Activated T-cell treated with anti-CD3 and anti-CD28 coated beads, Interleukin-2, amount 50 U/mL, for 24 hours (primary cell): ENCODE results near the gene DEGS2.
A peak's percentile ranks its signal among the peaks of the same experiment; 100 is the strongest.

Experiments used
- DNase-seq: peaks from one replicate; pipeline ENCODE4 v3.0.0-alpha.2; 2020
- H3K27ac Mint-ChIP-seq: 2 replicates; pipeline ENCODE4 v1.8.0; 2020; ENCODE audit warnings: mild to moderate bottlenecking, mixed read lengths
- H3K27me3 Mint-ChIP-seq: 2 replicates; pipeline ENCODE4 v1.8.0; 2020; ENCODE audit warnings: mixed read lengths
- H3K36me3 Mint-ChIP-seq: 2 replicates; pipeline ENCODE4 v1.8.0; 2020; ENCODE audit warnings: low read depth, mixed read lengths
- H3K4me1 Mint-ChIP-seq: 2 replicates; pipeline ENCODE4 v1.8.0; 2020; ENCODE audit warnings: low read depth, mixed read lengths
- H3K4me3 Mint-ChIP-seq: 2 replicates; pipeline ENCODE4 v1.8.0; 2020; ENCODE audit warnings: mild to moderate bottlenecking, moderate library complexity, mixed read lengths
- H3K9me3 Mint-ChIP-seq: 2 replicates; pipeline ENCODE4 v1.8.0; 2020; ENCODE audit warnings: mixed read lengths

Gene DEGS2

DNA sequence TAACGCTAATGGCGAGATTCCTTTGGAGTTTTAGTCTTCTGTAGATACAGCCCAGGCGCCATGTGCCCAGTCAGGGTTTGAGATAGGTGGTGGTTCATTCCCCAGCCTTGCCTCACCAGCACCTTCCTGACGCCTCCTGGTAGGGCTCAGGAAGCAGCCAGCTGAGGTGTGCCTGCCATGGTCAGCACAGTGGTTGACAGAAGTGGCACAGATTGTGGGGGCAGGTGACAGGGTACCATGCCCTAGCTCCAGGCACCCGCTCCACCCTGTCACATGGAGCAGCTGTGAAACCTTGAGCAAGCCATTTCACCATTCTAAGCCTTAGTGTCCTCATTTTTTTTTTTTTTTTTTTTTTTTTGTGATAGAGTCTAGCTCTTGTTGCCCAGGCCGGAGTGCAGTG, 48.6 kb downstream of the DEGS2 start:
- no peaks in the 10 kb centered on the region for H3K27me3 Mint-ChIP-seq
- H3K4me3 Mint-ChIP-seq, result no peak overlapping the region
- peaks cover 60% of the 10 kb centered on the region for H3K4me1 Mint-ChIP-seq
- peak overlapping the region; percentile 73 for H3K27ac Mint-ChIP-seq
- H3K9me3 Mint-ChIP-seq, result no peaks in the 10 kb centered on the region
- no peak for DNase-seq
- peaks cover 91% of the 10 kb centered on the region for H3K36me3 Mint-ChIP-seq

GRCh38 chr14:100109594-100109955, 49.9 kb downstream of the DEGS2 start:
- Mint-ChIP-seq H3K27ac (peak overlapping the region; percentile 93), H3K4me1 (peaks cover 73% of the 10 kb centered on the region), H3K36me3 (peaks cover 86% of the 10 kb centered on the region), H3K9me3 (no peaks in the 10 kb centered on the region), H3K27me3 (no peaks in the 10 kb centered on the region), H3K4me3 (no peak overlapping the region)
- DNase-seq, result no peak

- no peaks in the 10 kb centered on the region for H3K27me3 Mint-ChIP-seq
- H3K27ac Mint-ChIP-seq, result peak overlapping the region; percentile 93
- H3K4me3 Mint-ChIP-seq, result no peak overlapping the region
- H3K4me1 Mint-ChIP-seq, result peaks cover 78% of the 10 kb centered on the region
- no peaks in the 10 kb centered on the region for H3K9me3 Mint-ChIP-seq
- DNase-seq, result no peak
- peaks cover 89% of the 10 kb centered on the region for H3K36me3 Mint-ChIP-seq
Measured at GRCh38 chr14:100108840-100109593, 50.4 kb downstream of the DEGS2 start.

- H3K36me3 Mint-ChIP-seq, result peaks cover 90% of the 10 kb centered on the region
- H3K9me3 Mint-ChIP-seq, result no peaks in the 10 kb centered on the region
- DNase-seq, result peak; percentile 92
- H3K4me1 Mint-ChIP-seq, result peaks cover 80% of the 10 kb centered on the region
- H3K27me3 Mint-ChIP-seq, result no peaks in the 10 kb centered on the region
- peak overlapping the region; percentile 93 for H3K27ac Mint-ChIP-seq
- no peak overlapping the region for H3K4me3 Mint-ChIP-seq
Measured at GRCh38 chr14:100108042-100108825, 51.2 kb downstream of the DEGS2 start.

- Mint-ChIP-seq H3K27me3 (no peaks in the 10 kb centered on the region), H3K4me3 (peak overlapping the region; percentile 69), H3K36me3 (peaks cover 88% of the 10 kb centered on the region), H3K27ac (peak overlapping the region; percentile 93), H3K4me1 (peaks cover 80% of the 10 kb centered on the region), H3K9me3 (no peaks in the 10 kb centered on the region)
- DNase-seq, result no peak
Measured at GRCh38 chr14:100107236-100107635, 52.2 kb downstream of the DEGS2 start.

- peaks cover 86% of the 10 kb centered on the region for H3K4me1 Mint-ChIP-seq
- H3K36me3 Mint-ChIP-seq, result peaks cover 88% of the 10 kb centered on the region
- H3K4me3 Mint-ChIP-seq, result peak overlapping the region; percentile 69
- peak; percentile 63 for DNase-seq
- H3K9me3 Mint-ChIP-seq, result no peaks in the 10 kb centered on the region
- no peaks in the 10 kb centered on the region for H3K27me3 Mint-ChIP-seq
- peak overlapping the region; percentile 93 for H3K27ac Mint-ChIP-seq
Measured at GRCh38 chr14:100106250-100107112, 53.0 kb downstream of the DEGS2 start.

GRCh38 chr14:100105357-100106169, 53.9 kb downstream of the DEGS2 start:
- H3K27ac Mint-ChIP-seq, result peak overlapping the region; percentile 93
- DNase-seq, result peak; percentile 55
- peaks cover 87% of the 10 kb centered on the region for H3K4me1 Mint-ChIP-seq
- peaks cover 87% of the 10 kb centered on the region for H3K36me3 Mint-ChIP-seq
- H3K9me3 Mint-ChIP-seq, result no peaks in the 10 kb centered on the region
- no peaks in the 10 kb centered on the region for H3K27me3 Mint-ChIP-seq
- peak overlapping the region; percentile 69 for H3K4me3 Mint-ChIP-seq

- Mint-ChIP-seq H3K4me3 (peak overlapping the region; percentile 69), H3K4me1 (peaks cover 93% of the 10 kb centered on the region), H3K36me3 (peaks cover 85% of the 10 kb centered on the region), H3K27me3 (no peaks in the 10 kb centered on the region), H3K27ac (peak overlapping the region; percentile 93), H3K9me3 (no peaks in the 10 kb centered on the region)
- no peak for DNase-seq
Measured at GRCh38 chr14:100104523-100105300, 54.7 kb downstream of the DEGS2 start.

DNA sequence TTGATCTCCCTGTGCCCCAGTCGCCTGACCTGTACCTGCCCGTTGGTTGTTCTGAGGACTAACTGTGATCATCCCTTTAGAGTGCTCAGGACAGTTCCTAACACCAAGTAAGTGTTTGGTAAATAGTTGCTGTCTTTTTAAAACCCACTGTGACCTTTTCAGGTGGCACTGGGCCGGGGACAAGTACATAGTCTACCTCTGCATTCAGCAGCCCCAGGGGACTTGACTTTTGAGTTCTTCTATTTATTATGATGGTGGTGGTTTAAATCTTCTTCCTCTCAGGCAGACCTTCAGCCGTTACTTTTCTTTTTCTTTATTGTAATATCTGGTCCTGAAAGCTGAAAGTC, 55.5 kb downstream of the DEGS2 start:
- Mint-ChIP-seq H3K4me1 (peaks cover 92% of the 10 kb centered on the region), H3K4me3 (peak overlapping the region; percentile 69), H3K27ac (peak overlapping the region; percentile 93), H3K9me3 (no peaks in the 10 kb centered on the region), H3K36me3 (peaks cover 85% of the 10 kb centered on the region), H3K27me3 (no peaks in the 10 kb centered on the region)
- DNase-seq, result no peak

- H3K27me3 Mint-ChIP-seq, result no peaks in the 10 kb centered on the region
- peak overlapping the region; percentile 93 for H3K27ac Mint-ChIP-seq
- H3K4me3 Mint-ChIP-seq, result peak overlapping the region; percentile 69
- DNase-seq, result peak; percentile 62
- H3K9me3 Mint-ChIP-seq, result no peaks in the 10 kb centered on the region
- H3K36me3 Mint-ChIP-seq, result peaks cover 85% of the 10 kb centered on the region
- H3K4me1 Mint-ChIP-seq, result peaks cover 92% of the 10 kb centered on the region
Measured at GRCh38 chr14:100103250-100104005, 56.0 kb downstream of the DEGS2 start.

GRCh38 chr14:100102156-100102785, 57.2 kb downstream of the DEGS2 start:
- Mint-ChIP-seq H3K27me3 (no peaks in the 10 kb centered on the region), H3K36me3 (peaks cover 85% of the 10 kb centered on the region), H3K4me3 (peak overlapping the region; percentile 33), H3K4me1 (peaks cover 91% of the 10 kb centered on the region), H3K9me3 (no peaks in the 10 kb centered on the region), H3K27ac (peak overlapping the region; percentile 93)
- DNase-seq, result peak; percentile 30

- Mint-ChIP-seq H3K4me3 (peak overlapping the region; percentile 2), H3K27me3 (no peaks in the 10 kb centered on the region), H3K4me1 (peaks cover 91% of the 10 kb centered on the region), H3K36me3 (peaks cover 86% of the 10 kb centered on the region), H3K27ac (peak overlapping the region; percentile 94), H3K9me3 (no peaks in the 10 kb centered on the region)
- DNase-seq, result peak; percentile 40
Measured at GRCh38 chr14:100100032-100100703, 59.3 kb downstream of the DEGS2 start.
